ENCODE data around the gene NCR2.

- TF ChIP-seq CTCF (conservative IDR thresholded peaks at IDR 0.05; ENCODE audit: low read length) (no peak), EZH2phosphoT487 (IDR thresholded peaks at IDR 0.05; ENCODE audit: borderline replicate concordance, low read depth, low read length) (no peak)
Observed at GRCh38 chr6:41291717-41292116, 43.7 kb upstream of the NCR2 start.

Data from OCI-LY7 (cell line).